NB4 (cell line): Measurements from ENCODE around the gene STX11.

ENCODE experiments used
- DNase-seq: peaks from one replicate; pipeline ENCODE4 v3.0.0; 2010; ENCODE audit warnings: low read depth
- H3K4me3 ChIP-seq: one replicate; pipeline ENCODE4 v1.5.1; 2011; ENCODE audit warnings: mild to moderate bottlenecking, low read depth, low read length, moderate library complexity
- CTCF ChIP-seq: IDR thresholded peaks from one replicate; pipeline ENCODE4 v1.5.1; 2012; ENCODE audit warnings: low read depth, low read length
- MAX ChIP-seq: IDR thresholded peaks from 2 replicates; pipeline ENCODE4 v1.6.1; 2011; ENCODE audit warnings: low read depth, low read length
- MYC ChIP-seq: IDR thresholded peaks from 2 replicates; pipeline ENCODE4 v1.6.1; 2011; ENCODE audit warnings: low read depth, low read length
- POLR2A ChIP-seq: IDR thresholded peaks from 2 replicates; pipeline ENCODE4 v1.6.1; 2011; ENCODE audit warnings: mild to moderate bottlenecking; ENCODE audit not compliant: insufficient read length; ENCODE audit errors: extremely low read depth

STX11 gene

GRCh38 chr6:144110210-144110609 lies 40.1 kb upstream of the STX11 start:
- TF ChIP-seq MYC = no peak
- no peak for TF ChIP-seq MAX
- TF ChIP-seq POLR2A = no peak
- TF ChIP-seq CTCF = no peak
- no peak overlapping the region for H3K4me3 ChIP-seq
- DNase-seq = no peak

GRCh38 chr6:144113366-144113765 lies 37.0 kb upstream of the STX11 start:
- H3K4me3 ChIP-seq = no peak overlapping the region
- no peak for DNase-seq
- TF ChIP-seq MAX = no peak
- no peak for TF ChIP-seq MYC

- TF ChIP-seq CTCF = no peak
- TF ChIP-seq MAX = no peak
- TF ChIP-seq POLR2A = no peak
- TF ChIP-seq MYC = no peak
- no peak for DNase-seq
- H3K4me3 ChIP-seq = no peak overlapping the region
Observed at GRCh38 chr6:144115219-144115618, 35.1 kb upstream of the STX11 start.

- TF ChIP-seq MYC = no peak
- no peak for TF ChIP-seq POLR2A
- no peak for TF ChIP-seq CTCF
- no peak for DNase-seq
- no peak overlapping the region for H3K4me3 ChIP-seq
Observed at GRCh38 chr6:144119376-144119775, 30.9 kb upstream of the STX11 start.

- H3K4me3 ChIP-seq = no peak overlapping the region
- TF ChIP-seq MAX (no peak), CTCF (no peak)
- no peak for DNase-seq
Observed at GRCh38 chr6:144122861-144123260, 27.5 kb upstream of the STX11 start.

GRCh38 chr6:144123421-144123820 lies 26.9 kb upstream of the STX11 start:
- DNase-seq = no peak
- no peak overlapping the region for H3K4me3 ChIP-seq
- no peak for TF ChIP-seq POLR2A
- TF ChIP-seq CTCF = no peak
- no peak for TF ChIP-seq MAX
- TF ChIP-seq MYC = no peak

GRCh38 chr6:144123836-144124235 lies 26.5 kb upstream of the STX11 start:
- H3K4me3 ChIP-seq = no peak overlapping the region
- DNase-seq = no peak
- TF ChIP-seq CTCF = no peak
- no peak for TF ChIP-seq MAX
- no peak for TF ChIP-seq MYC
- TF ChIP-seq POLR2A = no peak
